Sigmoid colon (tissue), 3 donors: ENCODE data around the gene STAM2.

ENCODE experiments used
- CTCF ChIP-seq, 4 experiments: fragments of 450-650 bp in 3 of 4; fragments of 200-600 bp in 1 of 4; IDR thresholded peaks; one replicate each; pipeline ENCODE4 v1.5.1; 2016 to 2019; ENCODE audit warnings: antibody characterized with exemption in 4 of 4, mild to moderate bottlenecking in 3 of 4, moderate library complexity in 2 of 4
- POLR2A ChIP-seq, 2 donors: fragments of 450-650 bp; IDR thresholded peaks; one replicate each; pipeline ENCODE4 v1.6.1; 2016; ENCODE audit warnings: antibody characterized with exemption in 2 of 2, mild to moderate bottlenecking in 2 of 2, moderate library complexity in 2 of 2

- TF ChIP-seq CTCF (IDR thresholded peaks at IDR 0.05) (no peak), POLR2A (IDR thresholded peaks at IDR 0.05) (no peak)
Observed at GRCh38 chr2:152071518-152071917, 104.0 kb downstream of the STAM2 start.
